ENCODE data around the gene RNF26. TPM values are rescaled to one million over a fixed set of nuclear protein-coding genes. Genes with fewer than 3 reads are reported as not detected.

Gene RNF26
- total RNA-seq, 8 experiments from 2014 or later = 5.7 to 26.5 (median 10.9) TPM

DNA sequence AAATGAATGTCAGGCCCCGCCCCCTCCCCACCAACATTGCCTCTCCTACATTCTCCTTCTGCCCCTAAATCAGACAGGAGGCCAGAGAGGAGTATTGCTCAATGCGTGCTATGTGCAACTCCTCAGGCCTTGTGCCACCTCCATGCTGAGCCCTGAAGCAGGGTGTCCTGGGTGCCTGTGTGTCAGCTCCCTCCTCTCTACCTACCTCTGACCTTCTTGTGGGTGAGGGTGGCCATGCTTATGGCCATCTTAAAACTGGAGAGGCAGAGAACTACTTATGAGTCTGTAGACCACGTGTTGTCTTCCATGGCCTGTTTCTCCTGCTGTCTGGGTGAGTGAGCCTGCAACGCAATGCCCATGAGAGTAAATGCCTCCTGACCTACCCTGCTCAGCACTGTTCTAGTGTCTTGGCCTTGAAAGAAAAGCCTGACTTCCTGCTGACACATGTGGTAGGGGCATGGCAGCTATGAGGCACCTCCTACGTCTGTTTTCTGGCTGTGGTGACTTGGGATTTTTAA is 27.9 kb upstream of the RNF26 start:
- 62 to 100% (median 90%) methylated on average over 1 to 3 of the region's 5 CpGs; no CpG with 5 or more reads in 3 of the 10 experiments for WGBS, 10 experiments
- ATAC-seq (replicated peaks in 6 of 8) = peak in 1 of 8 experiments; percentile 77
- Histone ChIP-seq H3K4me3 (no peak overlapping the region), H3K27ac (no peak overlapping the region), H3K4me1 (replicated peaks in 1 of 2) (no peaks in the 10 kb centered on the region)
- in situ Hi-C loops (cut with MboI; ENCODE audit: low pct_unique_long_range_greater_than_20kb in 2 of 9, low sequenced_read_pairs in 9 of 9, unreplicated experiment in 9 of 9) = no loop called here

DNA sequence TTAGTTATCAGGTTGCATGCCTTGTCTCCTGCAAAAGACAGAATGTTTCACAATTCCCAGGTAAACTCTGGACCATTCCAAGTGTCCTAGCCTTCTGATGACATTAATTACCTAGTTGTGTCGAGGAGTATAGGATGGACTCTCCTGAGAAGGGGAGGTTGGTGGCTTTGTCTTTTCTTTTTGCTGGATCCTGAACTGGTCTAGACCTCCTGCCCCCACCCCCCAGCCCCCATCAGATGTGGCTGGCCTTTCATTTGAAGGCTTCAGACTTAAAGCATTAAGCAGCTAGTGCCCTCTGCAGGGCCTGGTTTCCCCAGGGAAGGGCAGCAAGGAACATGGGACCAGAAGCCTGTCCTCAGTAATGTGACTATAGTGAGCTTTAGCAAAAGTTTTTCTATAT is 27.1 kb upstream of the RNF26 start:
- 33% methylated on average over 1 of the region's 1 CpG; no CpG with 5 or more reads in 9 of the 10 experiments for WGBS, 10 experiments
- peak in 4 of 8 experiments; percentile 30 to 42 (median 39) for ATAC-seq (replicated peaks in 6 of 8)
- Histone ChIP-seq H3K27ac (no peak overlapping the region), H3K4me1 (replicated peaks in 1 of 2) (no peaks in the 10 kb centered on the region), H3K4me3 (no peak overlapping the region)
- in situ Hi-C loops (cut with MboI; ENCODE audit: low pct_unique_long_range_greater_than_20kb in 2 of 9, low sequenced_read_pairs in 9 of 9, unreplicated experiment in 9 of 9) = no loop called here

DNA sequence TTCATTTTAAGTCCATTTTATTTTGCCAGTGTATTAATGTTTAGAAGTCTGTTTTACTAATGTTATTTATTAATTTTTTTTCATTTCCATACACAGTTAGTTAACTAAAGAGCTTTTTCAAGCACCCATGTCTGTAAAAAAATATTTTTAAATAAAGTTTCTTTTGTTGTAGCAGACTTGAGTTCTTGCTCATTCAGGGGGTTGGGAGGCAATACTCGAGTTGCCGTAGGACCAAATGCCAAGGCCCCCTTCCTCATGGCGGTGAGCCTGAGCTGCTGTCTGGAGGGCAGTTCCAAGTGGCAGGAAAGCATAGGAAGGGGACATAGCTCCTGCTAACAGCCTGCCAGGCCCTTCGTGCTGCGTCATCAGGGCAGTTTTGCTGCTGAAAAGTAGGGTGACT is 26.4 kb upstream of the RNF26 start:
- no peaks in the 10 kb centered on the region for H3K4me1 ChIP-seq (replicated peaks in 1 of 2)
- in situ Hi-C loops (cut with MboI; ENCODE audit: low pct_unique_long_range_greater_than_20kb in 2 of 9, low sequenced_read_pairs in 9 of 9, unreplicated experiment in 9 of 9) = no loop called here
- WGBS, 10 experiments = 20 to 97% (median 90%) methylated on average over 1 to 4 of the region's 5 CpGs; no CpG with 5 or more reads in 3 of the 10 experiments
- H3K4me3 ChIP-seq = no peak overlapping the region
- no peak for ATAC-seq (replicated peaks in 6 of 8)
- H3K27ac ChIP-seq = no peak overlapping the region

DNA sequence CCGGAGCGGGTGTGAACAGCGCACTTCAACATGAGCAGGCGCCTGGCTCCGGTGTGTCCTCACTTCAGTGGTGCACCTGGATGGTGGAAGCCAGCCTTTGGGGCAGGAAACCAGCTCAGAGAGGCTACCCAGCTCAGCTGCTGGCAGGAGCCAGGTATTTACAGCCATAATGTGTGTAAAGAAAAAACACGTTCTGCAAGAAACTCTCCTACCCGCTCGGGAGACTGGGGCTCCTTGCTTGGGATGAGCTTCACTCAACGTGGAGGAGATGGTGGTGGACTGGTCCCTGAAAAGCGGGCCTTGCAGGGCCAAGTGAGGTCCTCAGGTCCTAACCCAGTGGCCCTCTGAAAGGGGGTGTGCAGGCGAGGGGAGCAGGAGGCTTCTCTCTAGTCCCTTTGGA is 24.9 kb upstream of the RNF26 start:
- in situ Hi-C loops (cut with MboI; ENCODE audit: low pct_unique_long_range_greater_than_20kb in 2 of 9, low sequenced_read_pairs in 9 of 9, unreplicated experiment in 9 of 9) = no loop called here
- Histone ChIP-seq H3K4me3 (no peak overlapping the region), H3K27ac (no peak overlapping the region), H3K4me1 (replicated peaks in 1 of 2) (no peaks in the 10 kb centered on the region)
- WGBS, 10 experiments = 40 to 100% (median 87%) methylated on average over 1 to 6 of the region's 11 CpGs; no CpG with 5 or more reads in 6 of the 10 experiments
- ATAC-seq (replicated peaks in 6 of 8) = no peak

DNA sequence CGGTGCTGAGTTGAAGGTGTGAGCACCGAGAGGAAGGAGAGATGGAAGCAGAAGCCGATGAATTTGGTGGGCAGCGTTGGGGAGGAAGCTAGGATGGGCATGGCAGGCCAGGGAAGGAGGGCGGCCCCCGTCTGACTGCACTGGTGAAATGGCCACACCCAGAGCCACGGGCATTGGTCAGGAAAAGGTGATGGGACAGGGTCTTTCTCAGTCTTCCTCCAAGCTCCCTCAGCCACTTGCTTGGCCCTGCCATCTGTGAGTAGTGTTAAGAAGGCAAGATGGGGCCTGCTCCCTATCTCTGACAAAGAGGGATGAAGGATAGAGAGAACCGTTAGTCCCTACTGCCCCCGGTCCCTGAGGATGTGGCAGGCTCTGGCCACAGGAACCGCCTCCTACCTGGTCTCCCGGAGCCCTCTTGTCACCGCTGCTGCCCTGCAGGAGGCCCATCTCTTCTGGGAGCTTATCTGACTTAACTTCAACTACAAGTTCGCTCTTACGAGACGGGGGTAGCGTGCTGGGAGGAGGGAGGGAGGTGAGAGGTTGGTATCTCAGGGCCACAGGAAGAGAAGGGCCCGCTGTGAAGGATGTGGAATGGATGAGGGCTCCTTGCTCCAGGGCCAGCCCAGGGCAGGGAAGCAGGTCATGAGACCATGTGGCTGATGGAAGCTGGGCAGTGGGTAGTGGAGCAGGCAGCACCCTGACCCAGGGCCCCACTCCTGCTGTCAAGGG is 24.2 kb upstream of the RNF26 start:
- 73 to 100% (median 80%) methylated on average over 1 to 8 of the region's 17 CpGs; no CpG with 5 or more reads in 2 of the 10 experiments for WGBS, 10 experiments
- in situ Hi-C loops (cut with MboI; ENCODE audit: low pct_unique_long_range_greater_than_20kb in 2 of 9, low sequenced_read_pairs in 9 of 9, unreplicated experiment in 9 of 9) = no loop called here
- Histone ChIP-seq H3K27ac (no peak overlapping the region), H3K4me1 (replicated peaks in 1 of 2) (peaks cover 1 to 2% of the 10 kb centered on the region in 2 donors), H3K4me3 (no peak overlapping the region)
- ATAC-seq (replicated peaks in 6 of 8) = no peak

DNA sequence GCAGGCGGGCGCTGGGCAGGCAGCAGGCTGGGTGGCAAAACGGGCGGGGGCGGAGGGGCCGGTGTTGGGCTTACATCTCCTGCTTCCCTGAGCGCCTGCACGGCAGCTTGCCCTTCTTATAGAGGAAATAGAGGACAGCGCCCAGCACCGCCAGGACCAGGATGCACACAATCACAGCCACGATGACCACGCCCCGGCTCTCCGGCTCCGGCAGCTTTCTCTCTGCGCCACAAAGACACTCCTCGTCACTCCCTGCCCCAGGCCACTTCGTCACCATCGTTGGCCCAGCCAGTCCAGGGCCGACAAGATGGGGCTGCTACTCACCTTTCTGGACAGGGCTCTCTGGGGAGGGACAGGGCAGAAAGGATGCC is 23.7 kb upstream of the RNF26 start:
- no peak overlapping the region for H3K4me3 ChIP-seq
- no peak for ATAC-seq (replicated peaks in 6 of 8)
- in situ Hi-C loops (cut with MboI; ENCODE audit: low pct_unique_long_range_greater_than_20kb in 2 of 9, low sequenced_read_pairs in 9 of 9, unreplicated experiment in 9 of 9) = no loop called here
- H3K27ac ChIP-seq = no peak overlapping the region
- WGBS, 10 experiments = 60 to 90% methylated on average over 1 to 8 of the region's 20 CpGs; no CpG with 5 or more reads in 8 of the 10 experiments
- H3K4me1 ChIP-seq (replicated peaks in 1 of 2) = peaks cover 7 to 8% of the 10 kb centered on the region in 2 donors

DNA sequence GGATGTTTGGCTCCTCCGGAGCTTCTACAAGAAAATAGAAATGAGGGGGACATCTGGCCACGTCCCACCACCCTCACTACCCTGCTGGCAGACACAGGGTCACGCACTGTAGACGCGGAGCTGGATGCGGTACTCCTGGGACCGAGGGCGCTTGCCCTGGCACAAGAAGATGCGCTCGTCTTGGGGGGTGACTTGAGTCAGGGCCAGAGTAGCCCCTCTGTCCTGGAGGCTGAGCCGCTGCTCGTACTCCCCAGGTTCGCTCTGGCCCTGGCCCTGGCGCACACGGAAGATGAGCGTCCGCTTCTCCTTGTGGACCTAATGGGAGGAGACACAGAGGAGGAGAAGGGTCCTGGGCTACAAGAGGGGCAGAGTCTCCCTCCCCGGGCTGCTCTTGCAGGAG is 19.6 kb upstream of the RNF26 start:
- no peak overlapping the region for H3K4me3 ChIP-seq
- in situ Hi-C loops (cut with MboI; ENCODE audit: low pct_unique_long_range_greater_than_20kb in 2 of 9, low sequenced_read_pairs in 9 of 9, unreplicated experiment in 9 of 9) = no loop called here
- ATAC-seq (replicated peaks in 6 of 8) = no peak
- H3K27ac ChIP-seq = no peak overlapping the region
- 87% methylated on average over 4 of the region's 18 CpGs; no CpG with 5 or more reads in 9 of the 10 experiments for WGBS, 10 experiments
- peaks cover 34 to 37% of the 10 kb centered on the region in 2 donors for H3K4me1 ChIP-seq (replicated peaks in 1 of 2)

DNA sequence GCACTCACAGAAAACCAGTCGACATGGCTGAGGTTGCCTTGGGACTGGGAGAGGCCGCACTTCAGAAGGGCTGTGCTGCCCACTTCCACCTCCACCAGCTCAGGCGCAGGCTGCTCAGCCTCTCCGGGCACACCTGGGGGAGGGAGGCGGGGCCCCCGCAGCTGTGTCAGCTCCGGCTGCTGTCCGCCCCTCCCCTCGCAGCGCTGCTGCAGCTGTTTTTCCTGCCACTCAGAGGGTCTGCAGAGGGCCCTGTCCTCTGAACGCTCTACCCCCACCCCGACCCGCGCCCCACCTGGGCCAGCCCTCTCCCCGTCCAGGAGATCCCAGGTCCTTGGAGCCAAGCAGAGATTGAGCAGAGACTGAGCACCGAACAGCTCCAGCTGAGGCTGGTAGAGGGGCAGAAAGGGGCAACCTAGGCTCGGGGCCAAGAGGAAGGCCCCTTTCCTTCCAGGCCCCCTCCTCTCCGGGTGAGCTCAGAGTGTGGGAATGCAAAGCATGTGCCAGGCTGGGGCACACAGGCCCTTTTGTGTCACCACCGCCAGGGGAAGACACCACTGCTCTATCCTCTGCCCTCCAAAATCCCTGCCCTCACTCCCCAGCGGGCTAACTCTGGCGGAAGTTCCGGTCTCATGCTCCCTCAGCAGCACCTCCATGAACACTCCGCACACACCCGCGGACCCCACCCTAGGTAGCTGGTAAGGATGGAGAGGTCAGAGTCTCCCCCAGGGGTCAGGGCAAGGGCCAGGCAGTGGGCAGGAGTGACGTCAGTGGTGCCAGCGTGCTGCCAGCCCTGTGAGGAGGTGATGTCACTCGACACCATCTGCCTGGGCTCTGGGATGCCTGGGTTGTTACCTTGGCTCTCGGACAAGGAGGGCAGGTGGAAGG is 19.0 kb upstream of the RNF26 start:
- H3K4me3 ChIP-seq = peak overlapping the region; percentile 32 to 81 (median 38)
- ATAC-seq (replicated peaks in 6 of 8) = peak in 4 of 8 experiments; percentile 7 to 30 (median 16)
- H3K4me1 ChIP-seq (replicated peaks in 1 of 2) = peaks cover 40 to 44% of the 10 kb centered on the region in 2 donors
- in situ Hi-C loops (cut with MboI; ENCODE audit: low pct_unique_long_range_greater_than_20kb in 2 of 9, low sequenced_read_pairs in 9 of 9, unreplicated experiment in 9 of 9) = no loop called here
- WGBS, 10 experiments = 0 to 40% (median 10%) methylated on average over 1 to 5 of the region's 29 CpGs; no CpG with 5 or more reads in 5 of the 10 experiments
- H3K27ac ChIP-seq = no peak overlapping the region

DNA sequence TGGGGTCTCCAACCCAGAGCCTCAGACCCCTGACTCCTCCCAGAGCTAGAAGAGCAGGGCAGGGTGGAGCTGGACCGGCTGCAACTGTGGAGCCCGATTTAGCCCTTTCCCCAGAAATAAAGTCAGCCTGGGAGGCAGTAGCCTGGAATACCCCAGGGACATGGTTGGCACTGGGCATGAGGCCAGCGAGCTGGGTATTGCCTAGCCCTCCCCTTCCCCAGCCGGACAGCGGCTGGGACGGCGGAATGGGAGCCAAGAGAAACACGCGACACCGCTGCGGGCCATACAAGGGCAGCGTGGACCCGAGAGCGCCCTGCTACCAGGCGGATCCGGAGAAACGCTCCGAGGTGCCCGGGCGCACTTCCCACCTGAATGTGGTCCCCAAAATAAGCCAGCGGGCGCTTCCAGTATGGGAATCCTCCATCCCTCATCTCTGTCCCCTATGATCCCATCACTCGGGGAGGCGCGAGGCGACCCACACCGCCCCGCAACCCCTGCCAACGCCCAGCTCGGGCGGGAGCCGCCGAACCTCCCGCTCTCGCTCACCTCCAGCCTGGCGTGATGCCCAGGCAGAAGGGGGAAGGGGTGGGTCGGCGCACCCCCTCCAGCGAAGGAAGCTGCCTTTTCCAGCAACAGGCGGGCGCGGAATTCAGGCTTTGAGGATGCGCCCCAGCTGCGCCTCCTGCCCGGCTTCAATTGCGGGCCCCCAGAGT is 18.2 kb upstream of the RNF26 start:
- ATAC-seq (replicated peaks in 6 of 8) = peak in 6 of 8 experiments; percentile 0 to 31 (median 7)

DNA sequence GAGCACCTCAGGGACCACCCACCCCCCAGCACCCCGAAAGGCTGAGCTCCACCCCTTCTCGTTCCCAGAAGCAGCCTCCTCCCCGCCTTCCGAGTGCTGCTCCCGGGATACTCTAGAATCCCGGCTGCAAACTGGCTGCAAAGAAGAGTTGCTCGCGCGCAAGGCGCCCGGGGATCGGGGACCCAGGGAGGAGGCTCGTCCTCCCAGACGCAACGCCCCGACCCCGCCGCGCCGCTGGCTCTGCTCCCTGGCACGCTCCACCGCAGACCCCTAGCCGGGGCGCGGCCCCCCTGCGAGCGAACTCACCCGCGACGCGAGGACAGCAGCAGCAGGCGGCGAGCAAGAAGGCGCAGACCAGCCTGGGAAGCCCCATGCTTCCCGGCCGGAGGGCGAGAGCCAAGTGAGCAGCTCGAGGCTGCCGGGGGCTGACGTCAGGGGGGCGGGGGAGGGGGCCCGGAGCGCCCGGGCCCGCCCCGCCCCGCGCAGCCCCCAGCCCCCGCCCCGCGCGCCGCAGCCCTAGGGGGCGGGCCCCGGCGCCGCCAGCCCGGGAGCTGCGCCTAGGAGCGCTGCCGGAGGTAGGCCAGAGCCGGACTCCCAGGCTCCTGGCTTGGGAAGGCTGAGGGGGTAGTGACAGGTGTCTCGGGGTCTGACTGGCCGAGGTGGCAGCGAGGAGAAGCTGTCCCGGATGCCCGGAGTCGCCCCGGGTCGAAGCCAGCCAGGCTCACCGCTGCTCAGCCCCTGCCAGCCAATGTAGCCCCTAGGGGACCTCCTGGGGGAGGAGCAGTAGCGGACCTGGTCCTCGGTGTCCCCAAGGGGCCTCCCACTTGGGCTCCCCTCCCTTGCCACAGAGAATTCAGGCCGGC is 17.4 kb upstream of the RNF26 start, which contains the start of gene MCAM:
MCAM (minus strand) TSS at position 402 of the 863 bp plus-strand sequence; CDS start at position 373, 29 bp downstream.
- peak within 1 kb of the TSS; percentile 32 to 81 (median 38) for H3K4me3 ChIP-seq
- H3K4me1 ChIP-seq (replicated peaks in 1 of 2) = peaks cover 50 to 55% of the 10 kb centered on the region in 2 donors
- WGBS, 10 experiments = 0 to 60% (median 6%) methylated on average over 1 to 10 of the region's 74 CpGs; no CpG with 5 or more reads in 7 of the 10 experiments
- peak; percentile 4 to 77 (median 67) for ATAC-seq (replicated peaks in 6 of 8)
- in situ Hi-C loops (cut with MboI; ENCODE audit: low pct_unique_long_range_greater_than_20kb in 2 of 9, low sequenced_read_pairs in 9 of 9, unreplicated experiment in 9 of 9) = no loop called here
- H3K27ac ChIP-seq = no peak within 1 kb of the TSS

More for the DNA sequence above, 18.2 kb upstream of the RNF26 start:
- H3K4me1 ChIP-seq (replicated peaks in 1 of 2) = peaks cover 46 to 52% of the 10 kb centered on the region in 2 donors
- H3K27ac ChIP-seq = no peak overlapping the region
- in situ Hi-C loops (cut with MboI; ENCODE audit: low pct_unique_long_range_greater_than_20kb in 2 of 9, low sequenced_read_pairs in 9 of 9, unreplicated experiment in 9 of 9) = no loop called here
- peak overlapping the region; percentile 32 to 81 (median 38) for H3K4me3 ChIP-seq
- WGBS, 10 experiments = 0 to 3% (median 0%) methylated on average over 1 to 5 of the region's 46 CpGs; no CpG with 5 or more reads in 5 of the 10 experiments

DNA sequence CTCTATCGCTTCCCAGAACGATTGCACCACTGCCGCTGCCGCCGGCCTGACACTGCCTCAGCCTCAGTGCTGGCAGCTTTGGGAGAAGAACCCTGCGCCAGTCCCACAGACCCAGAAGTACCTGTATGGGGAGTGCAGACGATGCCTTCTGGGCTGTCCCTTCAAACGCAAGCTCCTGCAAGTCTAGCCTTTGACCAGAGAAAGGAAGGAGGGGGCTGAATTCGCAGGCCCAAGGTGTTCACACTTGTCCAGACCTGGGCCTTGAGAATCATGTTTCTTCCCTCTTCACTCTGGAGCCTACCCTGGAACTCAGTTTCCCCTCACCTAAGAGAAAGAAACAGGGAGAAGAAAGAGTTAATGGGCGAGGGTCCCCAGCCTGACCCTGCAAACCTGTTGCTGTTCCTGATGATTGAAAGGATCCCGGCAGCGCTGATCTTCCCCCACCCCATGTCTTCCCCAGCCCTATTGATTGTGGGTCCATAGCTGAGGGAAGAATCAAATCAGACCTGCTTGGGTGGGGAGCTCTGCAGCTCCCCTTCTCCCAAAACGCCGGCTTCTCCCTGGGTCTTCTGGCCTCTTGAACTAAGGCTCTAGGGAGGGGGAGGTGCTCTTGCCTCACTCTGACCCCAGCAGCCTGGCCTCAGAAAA is 16.6 kb upstream of the RNF26 start:
- no peak overlapping the region for H3K27ac ChIP-seq
- no peak for ATAC-seq (replicated peaks in 6 of 8)
- H3K4me1 ChIP-seq (replicated peaks in 1 of 2) = peaks cover 50 to 55% of the 10 kb centered on the region in 2 donors
- 23 to 100% (median 65%) methylated on average over 1 to 8 of the region's 14 CpGs; no CpG with 5 or more reads in 2 of the 10 experiments for WGBS, 10 experiments
- peak overlapping the region in 2 of 5 donors; percentile 53 to 81 for H3K4me3 ChIP-seq
- in situ Hi-C loops (cut with MboI; ENCODE audit: low pct_unique_long_range_greater_than_20kb in 2 of 9, low sequenced_read_pairs in 9 of 9, unreplicated experiment in 9 of 9) = no loop called here
